Stimulated activated CD4-positive, alpha-beta T cell treated with anti-CD3 and anti-CD28 coated beads, Interleukin-4, amount 100 ng/mL, for 1 hour (primary cell): ENCODE data around the gene CAPZA1.
"Not testable (repeated sequence)": the region's sequence is repeated elsewhere in the genome, so short reads cannot be mapped to it uniquely, and the experiment has no call there.

Source experiments
- DNase-seq: peaks from one replicate; pipeline ENCODE4 v3.0.0-alpha.2; 2020

Gene CAPZA1

GRCh38 chr1:112628516-112628915 is 8.9 kb downstream of the CAPZA1 start:
- no peak for DNase-seq

GRCh38 chr1:112629256-112629655 is 9.6 kb downstream of the CAPZA1 start:
- DNase-seq = no peak

- no peak for DNase-seq
Observed at GRCh38 chr1:112633628-112634027, 14.0 kb downstream of the CAPZA1 start.

GRCh38 chr1:112634367-112634766 is 14.7 kb downstream of the CAPZA1 start:
- DNase-seq = no peak

- no peak for DNase-seq
Observed at GRCh38 chr1:112636056-112636455, 16.4 kb downstream of the CAPZA1 start.

GRCh38 chr1:112636597-112637253 is 17.1 kb downstream of the CAPZA1 start:
- no peak for DNase-seq

- DNase-seq = no peak
Observed at GRCh38 chr1:112637254-112638109, 17.9 kb downstream of the CAPZA1 start.

GRCh38 chr1:112638110-112638428 is 18.4 kb downstream of the CAPZA1 start:
- DNase-seq = no peak

- not testable (repeated sequence) for DNase-seq
Observed at GRCh38 chr1:112640437-112640836, 20.8 kb downstream of the CAPZA1 start.

GRCh38 chr1:112643080-112643479 is 23.4 kb downstream of the CAPZA1 start:
- no peak for DNase-seq

- no peak for DNase-seq
Observed at GRCh38 chr1:112646225-112646624, 26.6 kb downstream of the CAPZA1 start.

- no peak for DNase-seq
Observed at GRCh38 chr1:112651205-112651604, 31.6 kb downstream of the CAPZA1 start.

- DNase-seq = no peak
Observed at GRCh38 chr1:112665857-112666256, 46.2 kb downstream of the CAPZA1 start.

- DNase-seq = no peak
Observed at GRCh38 chr1:112666946-112667345, 47.3 kb downstream of the CAPZA1 start.

- no peak for DNase-seq
Observed at GRCh38 chr1:112672009-112672408, 52.4 kb downstream of the CAPZA1 start.

- no peak for DNase-seq
Observed at GRCh38 chr1:112672842-112673241, 53.2 kb downstream of the CAPZA1 start.

GRCh38 chr1:112673592-112674439 is 54.2 kb downstream of the CAPZA1 start:
- DNase-seq = no peak

GRCh38 chr1:112674440-112674985 is 54.9 kb downstream of the CAPZA1 start, which contains the start of gene MOV10:
MOV10 (plus strand) TSS chr1:112674659; CDS start chr1:112674913, 254 bp downstream.
- peak; percentile 40 for DNase-seq

GRCh38 chr1:112674986-112675727 is 55.5 kb downstream of the CAPZA1 start:
- peak; percentile 53 for DNase-seq

GRCh38 chr1:112675728-112676381 is 56.2 kb downstream of the CAPZA1 start:
- no peak for DNase-seq

- DNase-seq = no peak
Observed at GRCh38 chr1:112676543-112676942, 56.9 kb downstream of the CAPZA1 start.

GRCh38 chr1:112677501-112677900 is 57.9 kb downstream of the CAPZA1 start:
- DNase-seq = no peak
